AG04450 (cell line): ENCODE measurements around the gene COL20A1. TPM values are rescaled to one million over a fixed set of nuclear protein-coding genes. Genes with fewer than 3 reads are reported as not detected.

ENCODE experiments used
- CTCF ChIA-PET: fragments of 300-600, 350-600 bp; formaldehyde crosslinking; extraction: SDS; loops from one replicate; lab custom pipeline; 2022; ENCODE audit warnings: antibody characterized with exemption, inconsistent platforms; lab: Charles Lee
- POLR2A ChIA-PET: fragments of 350-600 bp; formaldehyde crosslinking; extraction: SDS; loops from one replicate; lab custom pipeline; 2021; ENCODE audit warnings: antibody characterized with exemption, inconsistent platforms; lab: Yijun Ruan, JAX
- DNase-seq: peaks from one replicate; pipeline ENCODE4 v3.0.0-alpha.2; 2011; ENCODE audit warnings: low read depth, low spot score
- H3K27ac ChIP-seq: one replicate; pipeline ENCODE4 v1.5.1; 2012; ENCODE audit warnings: low read depth, low read length, control low read depth
- H3K27me3 ChIP-seq: one replicate; pipeline ENCODE4 v1.6.0; 2012; ENCODE audit warnings: low read length; ENCODE audit not compliant: control insufficient read depth, insufficient read depth
- H3K4me3 ChIP-seq: 2 replicates; pipeline ENCODE4 v1.5.1; 2011; ENCODE audit warnings: mild to moderate bottlenecking, low read depth, low read length, control low read depth
- H3K9me3 ChIP-seq: 2 replicates; pipeline ENCODE4 v1.5.1; 2012; ENCODE audit warnings: low read length; ENCODE audit not compliant: control insufficient read depth, insufficient read depth
- CTCF ChIP-seq: IDR thresholded peaks from 2 replicates; pipeline ENCODE4 v1.5.1; 2011; ENCODE audit warnings: low read depth, low read length, control low read depth, inconsistent platforms
- polyA plus RNA-seq: library from polyadenylated mRNA; depleted of rRNA; stranded (reverse); fragments of >200 nt; gene quantifications from 2 replicates; pipeline ENCODE4 v1.2.3, GENCODE V29; 2011

COL20A1 gene
- polyA plus RNA-seq, 1 experiment = not detected

- DNase-seq = no peak
- Histone ChIP-seq H3K27ac (no peak overlapping the region), H3K9me3 (peaks cover 59% of the 10 kb centered on the region), H3K4me3 (no peak overlapping the region), H3K27me3 (peaks cover 16% of the 10 kb centered on the region)
- no peak for TF ChIP-seq CTCF
- POLR2A ChIA-PET = no interaction called here
- CTCF ChIA-PET = no interaction called here
These were observed 56.5 kb downstream of the COL20A1 start for GRCh38 chr20:63349516-63349895.

GRCh38 chr20:63350196-63350595 lies 57.2 kb downstream of the COL20A1 start:
- POLR2A ChIA-PET = no interaction called here
- DNase-seq = no peak
- H3K27me3 ChIP-seq = peaks cover 16% of the 10 kb centered on the region
- H3K9me3 ChIP-seq = peaks cover 66% of the 10 kb centered on the region
- CTCF ChIA-PET = no interaction called here
- no peak overlapping the region for H3K4me3 ChIP-seq
- no peak overlapping the region for H3K27ac ChIP-seq
- TF ChIP-seq CTCF = no peak

GRCh38 chr20:63350597-63351325 lies 57.8 kb downstream of the COL20A1 start:
- no peak overlapping the region for H3K4me3 ChIP-seq
- TF ChIP-seq CTCF = no peak
- no peak overlapping the region for H3K27ac ChIP-seq
- DNase-seq = no peak
- H3K9me3 ChIP-seq = peaks cover 72% of the 10 kb centered on the region
- H3K27me3 ChIP-seq = peaks cover 12% of the 10 kb centered on the region
- ChIA-PET CTCF (no interaction called here), POLR2A (no interaction called here)

- peaks cover 7% of the 10 kb centered on the region for H3K27me3 ChIP-seq
- TF ChIP-seq CTCF = no peak
- ChIA-PET POLR2A (no interaction called here), CTCF (no interaction called here)
- no peak overlapping the region for H3K4me3 ChIP-seq
- no peak for DNase-seq
- peaks cover 73% of the 10 kb centered on the region for H3K9me3 ChIP-seq
- no peak overlapping the region for H3K27ac ChIP-seq
These were observed 58.3 kb downstream of the COL20A1 start for GRCh38 chr20:63351326-63351700.

- ChIA-PET POLR2A (no interaction called here), CTCF (no interaction called here)
- Histone ChIP-seq H3K27ac (no peak overlapping the region), H3K27me3 (peaks cover under 1% of the 10 kb centered on the region), H3K9me3 (peaks cover 80% of the 10 kb centered on the region), H3K4me3 (no peak overlapping the region)
- no peak for DNase-seq
- TF ChIP-seq CTCF = no peak
These were observed 59.0 kb downstream of the COL20A1 start for GRCh38 chr20:63351811-63352591.
